Fibroblast of peridontal ligament (primary cell): ENCODE measurements around the gene ZNF701.
"Not testable (repeated sequence)": the region's sequence is repeated elsewhere in the genome, so short reads cannot be mapped to it uniquely, and the experiment has no call there.

Source experiments
- DNase-seq: peaks from one replicate; pipeline ENCODE4 v3.0.0-alpha.2; 2010; ENCODE audit errors: extremely low read depth

The ZNF701 gene

GRCh38 chr19:52570000-52570861, at the start of gene ZNF701:
Gene ZNF701 (plus strand): TSS chr19:52570287. CDS start chr19:52574148, 3,861 bp downstream.
- peak; percentile 89 for DNase-seq

- DNase-seq = no peak
Observed at GRCh38 chr19:52522551-52522950, 47.5 kb upstream of the ZNF701 start.

- no peak for DNase-seq
Observed at GRCh38 chr19:52524086-52524485, 46.0 kb upstream of the ZNF701 start.

GRCh38 chr19:52527134-52527955, 42.7 kb upstream of the ZNF701 start, which contains the start of gene ZNF808:
Gene ZNF808 (plus strand): TSS chr19:52527668. CDS start chr19:52543285, 15,617 bp downstream.
- DNase-seq = peak; percentile 85

GRCh38 chr19:52527956-52528351, 42.1 kb upstream of the ZNF701 start:
- DNase-seq = peak; percentile 5

GRCh38 chr19:52532480-52532879, 37.6 kb upstream of the ZNF701 start:
- DNase-seq = no peak

GRCh38 chr19:52533901-52534300, 36.2 kb upstream of the ZNF701 start:
- DNase-seq = no peak

- not testable (repeated sequence) for DNase-seq
Observed at GRCh38 chr19:52535385-52535770, 34.7 kb upstream of the ZNF701 start.

GRCh38 chr19:52535771-52536447, 34.2 kb upstream of the ZNF701 start:
- DNase-seq = peak; percentile 60

- DNase-seq = peak; percentile 1
Observed at GRCh38 chr19:52536448-52536800, 33.7 kb upstream of the ZNF701 start.

- DNase-seq = not testable (repeated sequence)
Observed at GRCh38 chr19:52538815-52539214, 31.3 kb upstream of the ZNF701 start.

GRCh38 chr19:52541176-52541575, 28.9 kb upstream of the ZNF701 start:
- DNase-seq = not testable (repeated sequence)

GRCh38 chr19:52541608-52542007, 28.5 kb upstream of the ZNF701 start:
- DNase-seq = no peak

- DNase-seq = not testable (repeated sequence)
Observed at GRCh38 chr19:52542541-52542940, 27.5 kb upstream of the ZNF701 start.

- no peak for DNase-seq
Observed at GRCh38 chr19:52542984-52543664, 27.0 kb upstream of the ZNF701 start.

- no peak for DNase-seq
Observed at GRCh38 chr19:52554216-52554971, 15.7 kb upstream of the ZNF701 start.

- DNase-seq = no peak
Observed at GRCh38 chr19:52557231-52557995, 12.7 kb upstream of the ZNF701 start.

- not testable (repeated sequence) for DNase-seq
Observed at GRCh38 chr19:52558732-52559445, 11.2 kb upstream of the ZNF701 start.

- not testable (repeated sequence) for DNase-seq
Observed at GRCh38 chr19:52561611-52562010, 8.5 kb upstream of the ZNF701 start.
